ENCODE data around the gene ZNF532. TPM values are rescaled to one million over a fixed set of nuclear protein-coding genes. Genes with fewer than 3 reads are reported as not detected.
"Not testable (repeated sequence)": the region's sequence is repeated elsewhere in the genome, so short reads cannot be mapped to it uniquely, and the experiment has no call there.

Gene ZNF532
- polyA plus RNA-seq, 1 experiment, result 75.3 TPM

DNA sequence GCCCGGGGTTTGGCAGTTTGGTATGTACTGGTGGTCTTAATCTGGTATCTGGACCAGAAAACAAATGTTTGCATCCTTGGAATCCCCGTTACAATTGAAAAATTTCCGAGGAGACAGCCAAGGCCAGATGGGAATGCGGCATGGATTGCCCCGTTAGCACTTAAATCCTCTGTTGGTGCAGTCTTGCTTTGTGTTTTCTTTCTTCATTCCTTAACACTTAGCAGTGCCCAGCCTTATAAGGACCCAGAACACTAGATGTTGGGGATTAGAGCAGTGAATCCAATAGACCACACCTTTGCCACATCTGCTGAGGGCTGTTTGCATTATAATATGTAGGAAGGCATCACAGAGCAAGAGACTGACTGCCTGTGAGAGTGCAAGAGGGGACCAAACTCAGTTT is 12.8 kb upstream of the ZNF532 start:
- CTCF ChIA-PET, result interaction anchor here (0.6 to 0.8 kb wide), 2 partner anchors 78 to 718 kb away, joined by 3 read pairs; no protein-coding TSS in a partner anchor
- no peak overlapping the region for H3K4me3 ChIP-seq (ENCODE audit: low read depth, low read length)
- no peaks in the 10 kb centered on the region for H3K27me3 ChIP-seq (ENCODE audit: control insufficient read depth, insufficient read depth, low read length)
- POLR2A ChIA-PET, result no interaction called here
- DNase-seq (ENCODE audit: low read depth), result no peak
- TF ChIP-seq, protein P1, sequence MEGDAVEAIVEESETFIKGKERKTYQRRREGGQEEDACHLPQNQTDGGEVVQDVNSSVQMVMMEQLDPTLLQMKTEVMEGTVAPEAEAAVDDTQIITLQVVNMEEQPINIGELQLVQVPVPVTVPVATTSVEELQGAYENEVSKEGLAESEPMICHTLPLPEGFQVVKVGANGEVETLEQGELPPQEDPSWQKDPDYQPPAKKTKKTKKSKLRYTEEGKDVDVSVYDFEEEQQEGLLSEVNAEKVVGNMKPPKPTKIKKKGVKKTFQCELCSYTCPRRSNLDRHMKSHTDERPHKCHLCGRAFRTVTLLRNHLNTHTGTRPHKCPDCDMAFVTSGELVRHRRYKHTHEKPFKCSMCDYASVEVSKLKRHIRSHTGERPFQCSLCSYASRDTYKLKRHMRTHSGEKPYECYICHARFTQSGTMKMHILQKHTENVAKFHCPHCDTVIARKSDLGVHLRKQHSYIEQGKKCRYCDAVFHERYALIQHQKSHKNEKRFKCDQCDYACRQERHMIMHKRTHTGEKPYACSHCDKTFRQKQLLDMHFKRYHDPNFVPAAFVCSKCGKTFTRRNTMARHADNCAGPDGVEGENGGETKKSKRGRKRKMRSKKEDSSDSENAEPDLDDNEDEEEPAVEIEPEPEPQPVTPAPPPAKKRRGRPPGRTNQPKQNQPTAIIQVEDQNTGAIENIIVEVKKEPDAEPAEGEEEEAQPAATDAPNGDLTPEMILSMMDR (IDR thresholded peaks at IDR 0.05; ENCODE audit: insufficient read depth, low read depth, low read length), result no peak
- H3K36me3 ChIP-seq (ENCODE audit: control insufficient read depth, insufficient read depth, low read length), result no peaks in the 10 kb centered on the region

DNA sequence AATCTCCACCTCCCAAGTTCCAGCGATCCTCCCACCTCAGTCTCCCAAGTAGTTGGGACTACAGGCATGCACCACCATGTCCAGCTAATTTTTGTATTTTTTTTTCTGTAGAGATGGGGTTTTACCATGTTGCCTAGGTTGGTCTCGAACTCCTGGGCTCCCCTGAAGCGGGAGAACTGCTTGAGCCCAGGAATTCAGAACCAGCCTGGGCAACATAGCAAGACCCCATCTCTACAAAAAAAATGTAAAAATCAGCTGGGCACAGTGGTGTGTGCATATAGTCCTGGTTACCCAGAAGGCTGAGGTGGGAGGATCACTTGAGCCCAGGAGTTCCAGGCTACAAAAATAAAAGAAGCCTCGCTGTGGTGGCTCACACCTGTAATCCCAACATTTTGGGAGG is 12.0 kb upstream of the ZNF532 start:
- TF ChIP-seq, protein P1 (IDR thresholded peaks at IDR 0.05; ENCODE audit: insufficient read depth, low read depth, low read length), result no peak
- ChIA-PET POLR2A (no interaction called here), CTCF (interaction anchor here (0.6 kb wide), 1 partner anchor 719 kb away, joined by 3 read pairs; no protein-coding TSS in a partner anchor)
- no peak for DNase-seq (ENCODE audit: low read depth)
- Histone ChIP-seq H3K4me3 (ENCODE audit: low read depth, low read length) (no peak overlapping the region), H3K27me3 (ENCODE audit: control insufficient read depth, insufficient read depth, low read length) (no peaks in the 10 kb centered on the region), H3K36me3 (ENCODE audit: control insufficient read depth, insufficient read depth, low read length) (no peaks in the 10 kb centered on the region)

DNA sequence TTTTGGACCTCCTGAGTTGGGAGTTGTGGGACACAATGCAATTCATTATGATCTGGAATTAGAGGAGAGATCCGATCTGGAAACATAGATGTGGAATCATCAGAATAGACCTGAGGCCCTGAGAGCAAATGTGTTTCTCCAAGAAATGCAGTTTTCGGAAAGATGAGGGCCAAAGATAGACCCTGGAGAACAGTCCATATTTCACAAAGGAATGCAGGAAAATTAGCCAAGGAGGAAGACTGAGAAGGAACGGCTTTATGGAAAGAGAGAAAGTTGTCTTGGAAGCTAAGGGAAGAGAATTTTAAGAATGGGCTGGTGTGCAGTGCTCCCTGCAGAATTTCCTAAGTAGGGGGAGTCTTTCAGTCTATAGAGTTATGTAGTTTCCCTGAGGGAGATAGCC is 11.1 kb upstream of the ZNF532 start:
- Histone ChIP-seq H3K27me3 (ENCODE audit: control insufficient read depth, insufficient read depth, low read length) (no peaks in the 10 kb centered on the region), H3K36me3 (ENCODE audit: control insufficient read depth, insufficient read depth, low read length) (no peaks in the 10 kb centered on the region), H3K4me3 (ENCODE audit: low read depth, low read length) (no peak overlapping the region)
- POLR2A ChIA-PET, result no interaction called here
- CTCF ChIA-PET, result no interaction called here
- TF ChIP-seq, protein P1 (IDR thresholded peaks at IDR 0.05; ENCODE audit: insufficient read depth, low read depth, low read length), result no peak
- no peak for DNase-seq (ENCODE audit: low read depth)

DNA sequence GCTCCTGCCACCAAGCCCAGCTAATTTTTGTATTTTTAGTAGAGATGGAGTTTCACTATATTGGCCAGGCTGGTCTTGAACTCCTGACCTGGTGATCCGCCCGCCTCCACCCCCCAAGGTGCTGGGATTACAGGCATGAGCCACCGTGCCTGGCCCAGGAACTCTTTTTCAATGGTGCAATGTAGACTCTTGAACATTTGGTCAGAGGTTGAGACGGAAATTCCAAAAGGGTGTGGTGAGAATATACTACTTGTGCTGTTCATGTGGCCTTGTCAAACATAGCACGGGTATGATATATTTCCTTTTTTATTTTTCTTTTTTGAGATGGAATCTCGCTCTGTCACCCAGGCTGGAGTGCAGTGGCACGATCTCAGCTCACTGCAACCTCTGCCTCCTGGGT is 9.2 kb upstream of the ZNF532 start:
- H3K4me3 ChIP-seq (ENCODE audit: low read depth, low read length); H3K27me3 ChIP-seq (ENCODE audit: control insufficient read depth, insufficient read depth, low read length); H3K36me3 ChIP-seq (ENCODE audit: control insufficient read depth, insufficient read depth, low read length); CTCF ChIA-PET; DNase-seq (ENCODE audit: low read depth): not testable (repeated sequence)
- POLR2A ChIA-PET, result interaction anchor here (0.6 kb wide), 1 partner anchor 17 kb away, joined by 3 read pairs; no protein-coding TSS in a partner anchor

DNA sequence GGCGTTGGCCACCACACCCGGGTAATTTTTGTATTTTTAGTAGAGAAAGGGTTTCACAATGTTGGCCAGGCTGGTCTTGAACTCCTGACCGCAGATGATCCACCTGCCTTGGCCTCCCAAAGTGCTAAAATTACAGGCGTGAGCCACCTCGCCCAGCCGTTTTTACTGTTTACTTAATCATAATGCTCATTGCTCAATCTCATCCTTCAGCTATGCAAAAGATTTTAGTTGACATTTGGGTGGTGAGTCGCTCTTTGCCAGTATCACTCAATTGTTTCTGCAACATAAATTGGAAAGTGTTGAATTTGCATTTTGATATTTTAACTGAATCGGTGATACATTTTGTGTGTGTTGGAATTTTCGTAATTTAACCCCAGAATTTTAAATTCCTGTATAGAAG is 7.8 kb upstream of the ZNF532 start:
- Histone ChIP-seq H3K27me3 (ENCODE audit: control insufficient read depth, insufficient read depth, low read length) (no peaks in the 10 kb centered on the region), H3K36me3 (ENCODE audit: control insufficient read depth, insufficient read depth, low read length) (no peaks in the 10 kb centered on the region), H3K4me3 (ENCODE audit: low read depth, low read length) (no peak overlapping the region)
- ChIA-PET CTCF (interaction anchor here (1.1 kb wide), 1 partner anchor 86 kb away, joined by 3 read pairs; no protein-coding TSS in a partner anchor), POLR2A (no interaction called here)
- no peak for DNase-seq (ENCODE audit: low read depth)
- TF ChIP-seq, protein P1 (IDR thresholded peaks at IDR 0.05; ENCODE audit: insufficient read depth, low read depth, low read length), result no peak
